ENCODE measurements around the gene FIGLA. TPM values are rescaled to one million over a fixed set of nuclear protein-coding genes. Genes with fewer than 3 reads are reported as not detected.

Gene FIGLA
- total RNA-seq, 1 donor from 2014 or later, result not detected

DNA sequence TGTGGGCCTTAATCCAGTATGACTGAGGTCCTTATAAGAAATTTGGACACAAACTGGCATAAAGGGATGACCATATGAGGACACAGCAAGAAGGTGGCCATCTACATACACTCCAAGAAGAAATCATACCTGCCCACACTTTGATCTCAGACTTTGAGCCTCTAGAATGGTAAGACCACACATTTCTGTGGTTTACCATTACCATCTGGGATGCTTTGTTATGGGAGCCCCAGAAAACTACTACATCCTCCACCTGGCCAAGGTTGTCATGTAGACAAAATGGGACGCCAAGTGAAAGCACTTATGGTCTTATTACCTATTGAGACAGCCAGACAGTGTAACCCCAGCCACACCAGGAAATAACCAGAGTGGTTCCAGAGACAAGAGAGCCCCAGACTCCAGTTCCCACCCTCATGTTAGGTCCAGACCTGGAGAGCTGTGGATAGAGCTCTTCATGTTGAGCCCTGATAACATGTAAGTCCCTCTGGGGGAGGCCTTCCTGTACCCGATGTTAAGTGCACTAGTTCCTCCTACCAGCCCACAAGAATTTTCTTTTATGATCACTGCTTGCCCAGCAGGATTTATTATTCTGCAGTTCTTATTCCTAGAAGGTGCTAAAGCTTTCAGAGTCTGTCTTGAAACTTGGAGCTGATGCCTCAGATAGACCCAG, 17.8 kb downstream of the FIGLA start:
- DNase-seq, result no peak

DNA sequence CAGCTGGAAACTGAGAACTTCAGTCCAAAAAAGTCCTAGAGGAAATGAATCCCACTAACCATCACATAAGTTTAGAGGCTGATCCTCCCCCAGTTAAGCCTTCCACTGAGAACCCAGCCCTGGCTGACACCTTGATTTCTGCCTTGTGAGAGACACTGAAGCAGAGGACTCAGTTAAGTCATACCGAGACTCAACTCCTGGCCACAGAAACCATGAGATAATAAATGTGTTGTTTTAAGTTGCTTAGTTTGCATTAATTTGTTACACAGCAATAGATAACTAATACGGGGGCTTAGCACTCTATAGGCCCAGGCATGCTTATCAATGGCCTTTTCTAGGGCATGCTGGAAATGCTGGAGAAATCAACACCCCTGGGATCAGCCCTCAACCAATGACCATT, 19.0 kb downstream of the FIGLA start:
- DNase-seq, result no peak

DNA sequence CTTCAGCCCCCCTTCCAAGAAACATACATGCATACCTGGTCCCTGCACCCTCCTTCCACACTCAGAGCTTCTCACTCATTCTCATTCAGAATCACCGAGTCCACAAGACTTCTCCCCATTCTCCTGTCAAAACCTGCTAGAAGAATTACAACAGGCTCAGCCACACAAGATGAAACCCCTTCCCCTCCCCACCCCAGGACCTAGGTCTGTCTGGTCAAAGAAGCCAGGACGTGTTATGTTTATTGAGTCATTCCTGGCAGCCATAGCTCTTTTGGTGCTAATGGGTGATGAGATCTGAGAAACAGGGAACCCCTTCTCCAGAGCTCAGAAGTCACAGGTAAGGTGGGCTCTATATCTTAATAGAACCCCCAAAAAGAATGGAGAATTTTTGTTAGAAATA, 21.0 kb downstream of the FIGLA start:
- DNase-seq, result no peak

DNA sequence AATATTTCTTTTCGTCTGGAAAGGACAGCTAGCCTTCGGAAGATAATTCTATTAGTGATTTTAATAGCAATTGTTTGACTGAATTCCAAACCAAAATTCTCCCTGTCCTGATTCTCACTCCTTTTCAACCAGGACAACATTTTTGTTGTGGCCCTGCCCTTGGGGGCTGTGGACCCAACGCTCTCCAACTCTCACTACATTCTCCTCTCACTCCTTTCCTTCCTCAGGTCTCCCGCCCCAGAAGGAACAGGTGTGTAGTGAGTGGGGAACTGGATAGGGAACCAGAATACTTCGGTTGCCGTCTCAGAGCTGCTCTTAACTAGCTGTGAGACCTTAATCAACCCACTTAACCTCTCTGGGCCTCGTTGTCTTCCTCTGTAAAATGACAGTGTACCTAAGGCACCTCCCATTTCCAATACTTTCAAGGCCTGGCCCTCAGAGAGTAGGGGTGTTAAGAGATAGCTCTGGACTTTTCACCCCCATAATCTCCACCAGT, 21.8 kb downstream of the FIGLA start:
- no peak for DNase-seq

DNA sequence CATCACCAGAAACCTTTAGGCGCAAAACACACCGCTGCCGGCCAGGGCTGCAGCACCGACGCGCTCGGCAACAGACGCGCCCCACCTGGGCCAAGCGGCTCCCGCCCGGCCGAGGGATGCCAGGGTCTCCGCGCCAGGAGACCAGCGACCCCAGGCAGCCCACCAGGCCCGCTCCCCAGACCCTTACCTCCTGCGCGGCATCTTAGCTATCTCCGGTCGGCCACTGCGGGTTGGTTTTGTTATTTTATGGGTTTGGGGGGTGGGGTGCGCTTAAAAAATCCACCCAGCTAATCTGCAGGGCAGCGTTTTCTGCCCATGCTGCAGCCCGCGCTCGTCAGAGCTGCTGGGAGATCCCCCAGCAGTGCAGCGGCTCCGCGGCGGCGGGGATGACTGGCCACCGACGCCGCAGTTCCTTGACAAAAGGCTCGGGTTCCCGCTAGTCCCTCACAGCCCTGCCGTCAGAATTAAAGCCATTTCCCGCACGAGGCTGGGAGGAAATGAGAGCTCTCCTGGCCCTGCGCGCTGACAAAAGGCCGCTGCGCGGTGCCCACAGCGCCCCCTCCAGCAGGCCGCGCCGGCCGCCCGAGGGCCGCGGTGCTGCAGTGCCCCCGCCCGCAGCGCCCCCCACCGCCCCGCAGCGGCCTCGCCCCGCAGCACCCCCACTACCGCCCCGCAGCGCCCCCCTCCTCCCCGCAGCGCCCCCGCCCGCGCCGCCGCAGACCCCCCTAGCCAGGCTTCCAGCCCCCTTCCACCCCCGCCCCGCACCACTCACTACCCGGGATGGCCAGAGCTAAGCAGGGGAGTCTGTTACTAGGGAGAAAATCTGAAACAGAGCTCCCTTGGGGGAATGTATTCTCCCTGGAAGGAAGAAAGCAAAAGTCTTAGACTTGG, 22.5 kb downstream of the FIGLA start, which contains the start of gene ADD2:
ADD2 (minus strand) TSS at position 502 of the 891 bp plus-strand sequence. CDS start 61,792 bp downstream, outside the sequence.
- peak; percentile 68 for DNase-seq

DNA sequence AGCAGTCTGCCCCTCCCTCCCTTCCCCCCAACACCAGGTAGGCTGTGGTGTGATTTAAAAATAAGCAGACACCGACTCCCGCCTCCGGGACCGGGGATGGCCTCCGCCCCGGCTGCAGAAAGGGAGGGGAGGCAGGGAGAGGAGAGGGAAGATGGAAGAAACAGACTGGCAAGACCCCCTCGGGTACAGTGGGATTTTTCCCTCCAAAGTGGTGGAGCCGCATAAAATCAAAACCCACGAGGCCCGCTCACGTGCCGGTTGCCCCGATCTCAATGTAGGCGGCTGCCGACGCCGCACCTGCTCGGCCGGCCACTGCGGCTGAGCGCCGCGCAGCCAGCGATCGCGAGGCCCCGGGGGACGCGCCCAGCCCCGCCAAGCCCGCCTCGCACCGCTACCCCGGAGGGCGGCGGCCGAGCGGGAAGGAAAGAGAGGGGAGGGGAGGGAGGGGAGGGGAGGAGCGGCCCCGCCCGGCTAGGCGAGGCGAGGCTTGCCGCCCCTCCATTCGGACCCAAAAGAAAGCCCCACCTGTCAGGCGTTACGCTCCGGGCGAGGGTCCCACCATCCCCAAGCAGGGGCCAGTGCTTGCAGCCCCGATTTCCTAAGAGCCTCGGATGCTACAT, 23.3 kb downstream of the FIGLA start:
- peak; percentile 18 for DNase-seq

DNA sequence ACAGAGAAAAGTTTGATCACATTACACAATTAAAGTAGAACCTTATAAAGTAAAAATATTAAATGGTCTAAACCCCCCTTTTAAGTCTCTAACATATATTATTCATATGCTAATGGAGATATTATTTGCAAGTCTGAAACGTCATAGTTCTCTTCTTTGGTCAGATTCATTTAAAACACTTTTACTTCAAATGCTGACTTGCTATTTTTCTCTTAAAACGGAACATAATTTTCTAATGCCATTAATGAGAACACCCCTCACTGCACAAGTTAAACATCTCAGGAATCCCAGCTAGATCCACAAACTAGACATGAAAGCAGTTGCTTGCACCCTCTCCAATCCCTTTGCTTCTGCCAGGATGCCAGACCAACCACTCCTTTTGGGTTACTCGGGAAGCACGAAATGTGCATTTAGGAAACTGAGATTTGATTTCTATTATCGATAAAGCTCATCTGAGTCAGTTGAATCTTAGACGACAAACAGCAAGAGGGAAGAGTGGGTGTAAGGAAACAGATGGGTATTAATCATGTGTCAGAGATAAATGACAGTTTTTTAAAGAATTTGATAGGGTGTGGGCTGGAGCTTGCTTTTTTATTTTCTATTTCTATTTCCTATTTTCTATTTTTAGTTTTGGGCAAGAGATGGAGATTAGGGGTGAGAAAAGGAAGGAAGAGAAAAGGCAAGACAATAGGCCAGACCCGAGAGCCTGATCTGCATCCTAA, 23.9 kb downstream of the FIGLA start:
- no peak for DNase-seq

DNA sequence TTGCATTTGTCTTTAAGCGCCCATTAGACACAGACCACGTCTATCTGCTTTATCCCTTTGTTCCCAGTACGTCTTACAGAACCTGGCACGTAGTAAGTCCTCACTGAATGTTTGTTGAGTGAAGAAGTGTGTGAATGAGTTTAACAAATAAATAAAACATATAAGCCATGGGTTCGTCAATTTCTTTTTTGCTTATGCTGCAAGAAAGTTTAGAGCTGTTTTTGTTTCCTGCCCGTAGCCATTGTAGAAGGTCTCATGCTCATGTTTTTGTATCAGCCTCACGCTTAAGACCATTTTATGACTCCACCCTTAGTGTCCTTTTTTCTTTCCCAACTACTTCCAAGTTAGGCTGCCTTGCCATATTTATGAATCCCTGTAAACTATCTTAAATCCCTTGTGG, 24.9 kb downstream of the FIGLA start:
- no peak for DNase-seq

DNA sequence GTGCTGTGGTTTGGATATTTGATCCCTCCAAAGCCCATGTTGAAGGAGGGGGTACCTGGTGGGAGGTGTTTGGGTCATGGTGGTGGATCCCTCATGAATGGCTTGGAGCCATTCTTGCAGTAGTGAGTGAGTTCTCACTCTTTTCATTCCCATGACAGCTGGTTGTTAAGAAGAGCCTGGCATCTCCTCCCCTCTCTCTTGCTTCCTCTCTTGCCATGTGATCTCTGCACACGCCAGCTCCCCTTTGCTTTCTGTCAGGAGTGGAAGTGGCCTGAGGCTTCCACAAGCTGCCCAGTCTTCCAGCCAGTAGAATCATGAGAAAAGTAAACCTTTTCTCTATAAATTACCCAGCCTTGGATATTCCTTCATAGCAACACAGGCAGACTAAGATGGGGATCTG, 31.0 kb downstream of the FIGLA start:
- DNase-seq, result no peak

DNA sequence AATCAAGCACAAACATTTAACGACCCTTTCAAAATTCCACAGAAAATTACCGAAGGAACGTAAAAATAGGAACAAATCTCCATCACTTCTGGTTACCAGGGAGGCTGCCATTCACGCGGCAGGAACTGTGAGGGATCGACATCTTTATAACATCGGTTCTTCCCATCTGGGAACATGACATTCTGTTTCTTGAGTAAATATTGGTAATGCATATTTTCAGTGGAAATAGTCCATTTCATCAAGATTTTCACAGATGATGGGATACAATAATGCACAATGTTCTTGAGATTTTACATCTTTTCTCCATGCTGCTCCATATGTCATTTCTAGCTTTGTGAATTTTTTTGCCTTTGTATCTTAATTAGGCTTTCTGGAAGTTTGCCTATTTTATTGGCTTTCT, 32.5 kb downstream of the FIGLA start:
- DNase-seq, result no peak

DNA sequence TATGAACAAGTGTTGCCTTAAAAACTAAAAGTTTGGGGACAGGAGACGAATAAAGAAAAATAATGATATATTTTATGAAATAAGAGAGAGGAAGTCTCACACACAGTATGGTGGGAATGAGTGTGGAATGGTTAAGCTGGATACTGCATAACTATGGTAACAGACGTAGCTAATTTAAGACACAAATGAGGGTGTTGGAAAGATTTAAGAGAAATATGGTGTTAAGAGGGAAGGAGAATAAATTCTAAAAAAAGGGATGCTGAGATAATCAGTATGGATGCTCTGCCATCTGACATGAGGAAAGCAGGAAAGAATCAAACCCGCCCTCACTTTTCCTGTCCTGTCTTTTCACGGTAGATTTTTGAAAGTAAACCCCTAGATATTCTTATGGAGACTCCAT, 33.1 kb downstream of the FIGLA start:
- DNase-seq, result no peak

DNA sequence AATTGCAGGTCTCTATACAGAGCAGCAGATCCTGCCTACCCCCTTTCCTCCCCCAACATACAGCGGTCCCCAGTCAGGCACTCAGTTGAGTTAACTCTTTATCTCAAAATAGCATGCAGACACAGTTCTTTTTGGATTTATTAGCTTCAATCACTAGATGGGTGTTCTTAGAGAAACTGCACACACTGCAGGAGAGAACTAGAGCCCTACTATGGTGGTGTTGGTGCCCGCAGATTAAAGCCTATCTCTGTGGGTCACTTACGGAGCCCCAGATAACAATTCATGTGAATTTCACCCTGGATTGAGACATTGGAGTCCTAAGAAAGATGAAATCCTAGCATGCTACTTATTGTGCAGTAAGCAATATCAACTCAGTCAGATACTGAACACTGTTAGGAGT, 34.3 kb downstream of the FIGLA start:
- DNase-seq, result no peak

DNA sequence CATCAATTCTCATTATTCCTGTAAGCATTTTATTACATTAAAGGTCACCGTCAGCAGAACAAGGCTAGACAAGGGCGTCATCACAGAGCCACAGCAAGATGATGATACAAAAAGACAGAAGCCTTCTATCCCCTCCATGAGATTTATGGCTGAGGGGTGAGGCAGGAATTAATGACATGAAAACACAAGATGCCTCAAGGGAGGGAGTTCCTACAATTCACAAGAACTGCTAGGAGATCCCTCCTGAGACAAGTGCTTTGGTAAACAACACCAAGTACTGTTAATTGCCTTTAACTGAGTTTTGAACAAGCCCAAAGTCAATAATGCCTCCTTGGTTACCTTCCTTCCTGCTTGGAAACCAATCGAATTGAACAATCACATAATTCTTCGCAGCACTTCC, 36.5 kb downstream of the FIGLA start:
- no peak for DNase-seq

DNA sequence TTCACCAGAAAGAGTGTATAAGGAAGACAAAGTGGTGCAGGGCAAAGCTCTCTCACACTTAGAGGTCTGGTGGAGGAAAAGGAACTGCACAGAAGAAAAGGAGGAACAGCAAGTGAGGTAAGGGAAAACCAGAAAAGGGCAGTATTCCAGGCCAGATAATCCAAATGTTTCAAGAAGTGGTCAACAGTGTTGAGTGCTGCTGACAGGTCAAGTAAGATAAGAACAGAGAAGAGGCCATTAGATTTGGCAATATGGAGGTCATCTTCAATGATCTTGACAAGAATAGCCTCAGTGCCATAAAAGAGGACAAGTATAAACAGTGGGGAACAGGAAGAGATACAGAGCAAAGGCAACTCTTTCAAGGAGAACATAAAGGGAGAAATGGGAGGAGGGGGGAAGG, 37.4 kb downstream of the FIGLA start:
- no peak for DNase-seq

DNA sequence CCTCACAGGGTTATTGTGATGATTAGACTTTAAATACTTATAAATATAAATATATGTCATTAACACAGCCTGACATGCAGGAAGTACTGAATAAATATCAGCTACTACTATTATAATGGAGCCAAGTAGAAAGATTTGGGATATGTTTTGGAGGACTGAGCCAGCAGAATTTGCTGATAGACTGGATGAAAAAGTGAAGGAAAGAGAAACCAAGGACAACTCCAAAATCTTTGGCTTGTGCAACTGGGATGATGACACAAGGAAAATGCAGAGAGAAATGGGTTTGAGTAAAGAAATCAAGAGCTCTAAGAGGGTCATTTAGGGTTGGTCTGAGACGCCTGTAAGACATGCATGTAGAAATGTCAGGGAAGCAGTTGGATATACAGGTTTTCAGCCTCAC, 38.0 kb downstream of the FIGLA start:
- no peak for DNase-seq

DNA sequence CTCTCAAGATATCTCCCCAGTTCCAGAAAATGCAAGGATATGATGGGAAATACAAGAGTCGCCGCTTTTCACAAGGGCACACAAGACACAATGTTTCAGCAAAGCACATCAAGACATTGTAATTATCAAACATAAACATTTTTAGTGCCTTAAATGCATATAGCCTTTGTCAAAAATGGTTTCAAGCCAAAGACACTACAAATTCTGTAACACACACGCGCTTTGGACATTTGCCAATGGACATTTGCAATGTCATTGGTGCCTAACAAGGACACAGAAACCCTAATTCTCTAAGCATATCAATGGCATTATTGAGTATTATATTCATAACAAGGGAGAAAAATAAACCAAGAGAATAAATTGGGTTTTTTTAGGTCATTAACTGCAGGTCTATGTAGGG, 38.6 kb downstream of the FIGLA start:
- no peak for DNase-seq

DNA sequence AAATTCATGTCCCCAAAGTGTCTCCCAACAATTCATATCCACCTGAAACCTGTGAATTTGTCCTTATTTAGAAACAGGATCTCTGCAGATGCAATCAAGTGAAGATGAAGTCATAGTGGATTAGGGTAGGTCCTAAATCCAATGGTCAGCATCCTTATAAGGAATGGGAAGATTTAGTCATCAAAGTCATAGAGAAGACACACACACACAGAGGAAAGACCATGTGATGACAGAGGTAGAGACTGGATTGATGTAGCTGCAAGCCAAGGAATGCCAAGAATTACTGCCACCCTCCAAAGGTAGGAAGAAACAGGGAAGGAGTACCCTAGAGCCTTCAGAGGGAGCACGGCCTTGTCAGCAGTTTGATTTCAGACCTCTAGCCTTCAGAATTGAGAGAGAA, 40.1 kb downstream of the FIGLA start:
- DNase-seq, result no peak

DNA sequence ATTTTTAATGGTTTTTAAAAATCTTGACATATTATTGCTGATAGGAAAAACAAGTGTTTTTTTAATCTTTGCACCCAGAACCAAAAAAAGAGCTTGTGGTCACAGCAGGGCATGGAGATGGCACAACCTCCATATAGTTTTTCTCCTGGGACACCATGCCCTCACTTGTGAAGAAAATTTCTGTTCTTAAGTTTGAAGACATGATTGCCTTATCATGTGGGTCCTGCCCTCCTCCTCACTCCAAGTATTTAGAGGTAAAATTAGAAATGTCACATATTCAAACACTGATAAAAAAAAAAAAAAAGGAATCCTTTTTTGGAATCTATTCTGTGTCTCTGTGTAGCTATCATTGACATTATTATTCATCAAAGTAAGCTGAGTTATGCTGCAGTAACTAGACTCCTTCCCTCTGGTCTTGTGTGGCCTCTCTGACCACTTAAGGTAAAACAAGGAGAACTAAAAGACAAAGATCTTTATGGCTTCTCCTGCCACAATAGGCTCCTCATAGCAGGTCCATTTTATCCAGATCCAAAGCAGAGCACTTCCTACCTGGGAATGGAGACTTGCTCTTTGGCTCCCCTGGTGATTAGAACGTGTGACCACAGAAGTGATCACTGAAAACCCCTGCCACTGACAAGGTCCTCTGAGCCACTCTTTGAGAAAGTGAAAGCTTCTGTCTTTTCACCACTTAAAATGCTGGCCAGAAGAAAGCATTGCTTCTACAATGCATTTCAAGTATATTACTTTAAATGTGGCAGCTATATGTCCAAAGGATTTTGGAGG, 42.2 kb downstream of the FIGLA start:
- no peak for DNase-seq

DNA sequence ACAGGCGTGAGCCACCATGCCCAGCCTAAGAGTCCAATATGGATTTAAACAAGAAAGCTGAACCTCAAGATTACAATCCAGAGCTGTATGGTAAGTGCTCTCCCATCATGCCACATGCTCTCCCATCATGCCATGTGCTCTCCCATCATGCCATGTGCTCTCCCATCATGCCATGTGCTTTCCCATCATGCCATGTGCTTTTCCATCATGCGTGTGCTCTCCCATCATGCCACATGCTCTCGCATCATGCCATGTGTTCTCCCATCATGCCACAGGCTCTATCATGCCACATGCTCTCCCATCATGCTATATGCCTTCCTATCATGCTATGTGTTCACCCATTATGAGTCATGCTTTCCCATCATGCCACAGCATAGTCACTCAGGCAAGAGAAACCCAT, 43.2 kb downstream of the FIGLA start:
- no peak for DNase-seq

DNA sequence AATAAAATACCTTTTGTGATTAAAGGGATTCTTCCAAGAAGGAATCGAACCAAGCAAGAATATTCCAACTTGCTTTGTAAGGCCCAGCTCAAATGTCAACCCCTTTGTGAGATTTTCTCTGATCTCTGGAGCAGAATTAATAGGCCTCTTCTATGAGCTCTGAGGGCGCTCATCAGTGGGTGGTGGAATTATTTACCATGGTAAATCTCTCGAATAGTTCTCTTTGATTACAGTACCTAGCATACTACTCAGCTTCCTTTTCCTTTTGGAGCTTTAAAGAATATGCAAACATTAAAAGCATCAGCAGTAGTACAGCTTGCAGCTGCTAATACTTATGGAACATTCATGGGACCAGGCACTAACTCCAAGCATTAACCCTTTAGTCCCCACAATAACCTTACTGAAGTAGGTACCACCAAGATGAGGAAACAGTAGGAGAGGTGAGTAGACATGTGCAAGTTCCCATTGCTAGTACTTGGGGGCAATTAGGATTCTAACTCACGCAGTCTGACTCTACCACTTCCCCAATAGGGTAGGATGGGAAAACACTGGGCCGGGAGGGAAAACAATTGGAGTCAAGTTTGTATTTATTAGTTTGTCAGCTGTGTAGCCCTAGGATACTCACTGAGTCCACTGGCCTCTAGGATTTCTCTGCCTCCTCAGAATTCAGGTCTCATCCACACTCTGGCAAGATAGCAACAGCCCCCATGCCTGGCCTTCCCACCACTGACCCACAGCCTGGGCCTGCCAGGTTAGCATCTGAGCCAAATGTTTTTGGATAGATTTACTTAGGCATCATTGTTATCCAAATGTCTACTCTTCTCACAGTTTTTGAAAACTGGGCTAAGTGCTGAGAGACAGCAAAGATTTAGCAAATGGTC, 44.1 kb downstream of the FIGLA start:
- DNase-seq, result no peak
